K562 treated with DMSO at 1 percent for 12 hours (cell line): ENCODE measurements around the gene ACP5. TPM values are rescaled to one million over a fixed set of nuclear protein-coding genes. Genes with fewer than 3 reads are reported as not detected.

ENCODE experiments used
- total RNA-seq: library from RNA; unstranded; fragments of 300-600 nt; gene quantifications from 2 replicates; pipeline ENCODE4 v1.2.3, GENCODE V29; 2022; ENCODE audit not compliant: insufficient read depth

Gene ACP5
- 34.2 and 38.6 TPM in 2 replicates for total RNA-seq

DNA sequence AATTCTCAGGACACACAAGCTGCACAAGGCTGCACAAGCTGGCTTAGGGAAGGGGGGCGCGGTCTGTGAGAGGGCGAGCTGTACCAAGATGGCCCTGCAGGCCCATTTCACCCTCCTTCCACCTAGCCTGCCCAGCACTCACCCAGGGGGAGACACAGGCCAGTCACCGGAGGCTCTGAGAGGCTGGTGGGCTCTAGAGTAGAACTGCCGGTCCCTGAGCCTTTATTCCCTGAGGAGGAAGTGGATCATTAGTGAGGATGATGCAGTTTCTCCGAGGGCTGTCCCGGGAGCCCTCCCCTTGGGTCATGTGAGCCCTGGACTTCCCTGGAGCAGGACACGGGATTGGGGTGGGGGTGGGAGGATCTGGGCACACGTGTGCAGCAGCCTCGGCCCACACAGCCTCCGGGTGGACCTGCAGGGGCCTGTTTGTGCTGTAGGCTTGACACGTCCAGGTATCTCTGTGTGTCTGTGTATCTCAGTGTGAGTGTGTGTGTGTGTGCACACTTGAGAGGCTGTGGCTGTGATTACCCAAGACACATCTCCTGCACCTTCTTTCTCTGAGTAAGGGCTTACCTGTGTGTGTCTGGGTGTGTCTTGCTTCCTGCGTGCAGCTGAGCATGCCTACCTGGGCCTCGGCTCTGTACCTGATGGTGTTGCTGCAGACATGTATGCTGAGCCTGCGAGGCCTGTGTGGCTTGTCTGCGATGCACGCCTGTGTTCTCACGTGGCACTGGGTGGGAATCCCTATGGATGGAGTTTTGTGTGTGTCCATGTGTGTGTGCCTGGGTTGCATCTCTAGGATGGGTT lies at the start of gene ACP5:
TSS of gene ACP5 (minus strand) at position 195 of the 807 bp plus-strand sequence. CDS start 328 bp downstream, outside the sequence.

GRCh38 chr19:11597202-11598102 lies 20.0 kb upstream of the ACP5 start, which contains the start of gene ZNF627:
TSS of gene ZNF627 (plus strand) at chr19:11597483. CDS start at chr19:11597628, 145 bp downstream.

DNA sequence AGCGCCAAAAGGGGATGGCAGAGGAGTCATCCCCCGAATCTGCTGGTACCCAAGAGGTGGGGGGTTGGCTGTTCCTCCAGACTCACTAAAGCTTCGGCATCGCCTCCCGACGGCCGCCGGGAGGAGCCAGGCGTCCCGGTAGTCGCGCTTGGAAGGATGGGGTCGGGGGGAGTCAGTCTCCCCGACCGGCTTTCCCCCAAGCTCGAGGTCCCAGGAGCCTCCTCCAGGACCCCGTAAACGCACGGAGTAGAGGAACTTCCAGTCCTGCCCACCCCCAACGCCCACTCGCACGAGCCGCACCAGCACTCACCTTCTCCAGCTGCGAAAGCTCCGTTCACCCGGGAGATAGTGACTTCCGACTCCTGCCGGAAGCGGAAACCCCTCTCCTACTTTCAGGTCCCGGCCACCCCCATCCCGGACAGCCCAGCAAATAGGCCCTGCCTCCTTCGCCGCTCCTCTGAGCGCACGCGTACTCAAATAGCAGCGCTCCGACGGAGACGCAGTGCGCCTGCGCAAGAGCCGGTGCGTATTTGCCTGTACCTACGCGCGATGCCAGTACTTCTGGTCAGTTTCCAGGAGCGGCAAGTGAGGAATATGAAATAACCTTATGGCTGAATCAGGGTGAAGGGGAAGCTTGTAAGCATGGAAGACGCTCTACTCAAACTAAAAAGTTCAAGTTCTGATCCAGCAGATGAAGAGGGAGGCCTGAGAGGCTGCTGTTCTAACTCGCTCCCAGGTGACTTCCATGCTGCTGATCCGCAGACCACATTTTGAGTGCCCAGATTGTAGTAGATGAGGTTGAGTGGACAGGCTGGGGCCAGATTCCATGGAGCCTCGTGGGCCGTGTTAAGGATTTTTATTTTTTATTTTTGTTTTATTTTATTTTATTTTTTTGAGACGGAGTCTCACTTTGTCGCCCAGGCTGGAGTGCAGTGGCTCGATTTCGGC lies 18.3 kb downstream of the ACP5 start, which contains the start of gene ELOF1:
TSS of gene ELOF1 (minus strand) at position 350 of the 948 bp plus-strand sequence. CDS start 4,883 bp downstream, outside the sequence.

GRCh38 chr19:11538232-11539036 lies 39.0 kb downstream of the ACP5 start, which contains the start of gene CNN1:
TSS of gene CNN1 (plus strand) at chr19:11538851. CDS start at chr19:11538928, 77 bp downstream.

GRCh38 chr19:11528551-11529341 lies 48.7 kb downstream of the ACP5 start, which contains the start of gene ECSIT:
TSS of gene ECSIT (minus strand) at chr19:11529134. CDS start at chr19:11519170, 9,964 bp downstream.

Other genes with a start within 250 kb of the ACP5 start
- 2.0 and 5.5 TPM in 2 replicates for gene RAB3D, start 238.0 kb downstream of the ACP5 start, total RNA-seq
- gene TMEM205, start 231.4 kb downstream of the ACP5 start, total RNA-seq, result 63.8 and 74.8 TPM in 2 replicates
- 8.4 and 20.3 TPM in 2 replicates for gene CCDC159, start 231.1 kb downstream of the ACP5 start, total RNA-seq
- gene PLPPR2, start 222.2 kb downstream of the ACP5 start, total RNA-seq, result 23.2 and 37.6 TPM in 2 replicates
- gene SWSAP1, start 203.0 kb downstream of the ACP5 start, total RNA-seq, result 4.0 and 4.5 TPM in 2 replicates
- gene EPOR, start 193.3 kb downstream of the ACP5 start, total RNA-seq, result 11.9 and 13.5 TPM in 2 replicates
- gene RGL3, start 158.3 kb downstream of the ACP5 start, total RNA-seq, result 1.3 and 2.0 TPM in 2 replicates
- gene ODAD3, start 142.5 kb downstream of the ACP5 start, total RNA-seq, result 1.1 TPM in 1 of 2 replicates, not detected in the other
- gene PRKCSH, start 142.0 kb downstream of the ACP5 start, total RNA-seq, result 269 and 367 TPM in 2 replicates
- gene ELAVL3, start 96.6 kb downstream of the ACP5 start, total RNA-seq, result not detected in 2 replicates
- gene ZNF653, start 71.8 kb downstream of the ACP5 start, total RNA-seq, result 9.0 and 9.8 TPM in 2 replicates
- 43.6 and 45.8 TPM in 2 replicates for gene ECSIT, start 48.5 kb downstream of the ACP5 start, total RNA-seq
- gene CNN1, start 38.8 kb downstream of the ACP5 start, total RNA-seq, result 2.0 and 5.0 TPM in 2 replicates
- gene ELOF1, start 18.4 kb downstream of the ACP5 start, total RNA-seq, result 115 and 131 TPM in 2 replicates
- 5.6 and 10.2 TPM in 2 replicates for gene ZNF627, start 19.8 kb upstream of the ACP5 start, total RNA-seq
- 5.8 and 12.8 TPM in 2 replicates for gene ZNF823, start 161.3 kb upstream of the ACP5 start, total RNA-seq
- gene ZNF441, start 189.4 kb upstream of the ACP5 start, total RNA-seq, result 0.69 and 5.4 TPM in 2 replicates
- gene ZNF491, start 220.9 kb upstream of the ACP5 start, total RNA-seq, result 0.74 TPM in 1 of 2 replicates, not detected in the other
- gene ZNF440, start 236.6 kb upstream of the ACP5 start, total RNA-seq, result 3.1 and 8.0 TPM in 2 replicates